Measurements from ENCODE around the gene HOXA7. TPM values are rescaled to one million over a fixed set of nuclear protein-coding genes. Genes with fewer than 3 reads are reported as not detected.
A peak's percentile ranks its signal among the peaks of the same experiment; 100 is the strongest.

Gene HOXA7
- total and polyA plus RNA-seq, 4 experiments from 2014 or later: not detected

DNA sequence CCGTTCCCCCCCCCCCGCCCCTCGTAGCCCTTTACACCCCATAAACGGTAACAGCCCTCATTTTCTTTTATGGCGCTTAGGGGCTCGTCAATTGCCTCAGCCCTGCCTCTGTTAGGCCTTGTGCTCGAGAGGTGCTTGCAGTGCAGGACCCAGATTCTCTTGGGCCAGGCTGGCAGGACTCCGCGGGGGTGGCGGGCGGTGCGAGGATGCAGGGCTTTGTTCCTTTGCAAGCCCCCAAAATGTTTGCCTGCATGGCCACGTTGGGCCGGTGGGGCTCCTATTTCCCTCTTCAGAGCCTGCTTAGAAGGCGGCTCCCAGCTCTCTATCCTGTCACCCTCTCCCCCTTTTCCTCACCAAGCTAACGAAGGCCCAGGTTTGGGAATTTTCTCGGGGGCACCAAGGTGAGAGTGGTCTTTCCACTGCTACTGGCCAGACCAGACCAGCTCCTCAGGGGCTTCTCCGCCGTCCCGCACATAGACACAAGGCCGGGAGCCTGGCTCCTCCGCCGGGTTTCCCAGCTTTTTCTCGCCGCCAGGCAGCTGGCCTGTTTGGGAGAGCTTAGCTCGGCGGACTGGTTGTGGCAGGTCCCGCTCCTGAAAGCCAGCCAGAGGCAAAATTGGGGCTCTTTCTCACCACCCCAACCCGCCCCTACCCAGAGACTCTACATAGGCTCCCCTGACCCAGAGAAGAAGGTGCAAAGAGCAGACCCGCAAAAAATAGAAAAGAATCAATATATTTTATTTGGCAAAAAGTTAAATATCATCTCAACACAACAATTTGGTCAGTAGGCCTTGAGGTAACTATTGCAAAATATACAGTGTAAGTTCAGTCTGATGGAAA, 5.5 kb upstream of the HOXA7 start:
- intact Hi-C loops (cut with micrococcal nuclease): loop anchor here (1.0 to 10.0 kb wide), 12 partner anchors 11 to 1310 kb away; partner anchors contain the start of genes HOXA1 and SNX10
- Mint-ChIP-seq H3K27ac (peak overlapping the region in 1 of 7 donors; percentile 23), H3K36me3 (peaks cover 0 to 3% of the 10 kb centered on the region in 2 donors), H3K9me3 (peaks cover 0 to 43% (median 2%) of the 10 kb centered on the region in 8 donors), H3K4me1 (peaks cover 16 to 48% (median 27%) of the 10 kb centered on the region in 4 donors), H3K4me3 (peak overlapping the region in 1 of 8 donors; percentile 15), H3K27me3 (peaks cover 53 to 69% of the 10 kb centered on the region in 2 donors)
- no peaks in the 10 kb centered on the region for H3K36me3 ChIP-seq (ENCODE audit: insufficient read depth, low read length)
- no peak for DNase-seq
- no peak overlapping the region for H3K27ac ChIP-seq (ENCODE audit: low read depth, low read length)
- POLR2A ChIA-PET (ENCODE audit: partially characterized antibody): interaction anchor here (0.5 to 1.7 kb wide), 3 partner anchors 11 to 785 kb away, joined by 3 to 6 read pairs (median 6); partner anchors contain the start of gene HOXA10
- peaks cover 40% of the 10 kb centered on the region for H3K4me1 ChIP-seq (ENCODE audit: insufficient read depth, low read length)
- H3K4me3 ChIP-seq (ENCODE audit: low read length in 2 of 2): no peak overlapping the region
- H3K9me3 ChIP-seq (ENCODE audit: control insufficient read depth in 1 of 2, low read length in 2 of 2): no peaks in the 10 kb centered on the region
- peaks cover 83% of the 10 kb centered on the region for H3K27me3 ChIP-seq (ENCODE audit: insufficient read depth, low read length)
- CTCF ChIA-PET (ENCODE audit: partially characterized antibody): interaction anchor here (0.8 to 3.6 kb wide), 21 partner anchors 8 to 1310 kb away, joined by 3 to 66 read pairs (median 6); partner anchors contain the start of genes HOXA3 and HOXA5

DNA sequence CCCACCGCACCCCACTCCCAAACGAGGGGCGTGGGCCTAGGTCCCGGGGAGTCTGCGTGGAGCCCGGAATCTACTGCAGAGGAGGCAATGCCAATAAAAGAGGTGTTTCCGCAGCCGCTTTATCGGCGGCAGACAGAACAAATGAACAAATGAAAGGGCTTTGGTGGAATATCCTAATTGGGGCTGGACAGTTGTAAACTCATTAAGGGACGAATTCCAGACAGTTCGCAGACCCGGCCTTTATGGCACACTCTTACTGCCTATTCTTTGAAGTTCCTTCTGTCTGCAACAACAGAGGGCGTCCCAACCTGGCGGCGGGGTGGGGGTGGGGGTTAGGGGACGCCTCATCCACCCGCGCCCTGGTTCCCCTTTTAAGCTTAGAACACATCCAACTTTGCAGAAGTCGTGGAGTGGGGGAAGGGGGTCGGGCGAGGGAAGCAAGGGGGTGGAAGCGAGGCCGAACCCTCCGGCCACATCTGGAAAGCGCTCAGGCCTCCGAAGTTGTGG, 4.8 kb upstream of the HOXA7 start:
- H3K27me3 Mint-ChIP-seq: peaks cover 53 to 67% of the 10 kb centered on the region in 2 donors
- H3K4me3 Mint-ChIP-seq: peak overlapping the region; percentile 77 to 87 (median 80)
- no peaks in the 10 kb centered on the region for H3K9me3 ChIP-seq (ENCODE audit: control insufficient read depth in 1 of 2, low read length in 2 of 2)
- H3K9me3 Mint-ChIP-seq: peaks cover 0 to 42% (median 1%) of the 10 kb centered on the region in 8 donors
- no peak for DNase-seq
- H3K27ac ChIP-seq (ENCODE audit: low read depth, low read length): no peak overlapping the region
- intact Hi-C loops (cut with micrococcal nuclease): loop anchor here (1.0 to 10.0 kb wide), 12 partner anchors 10 to 1309 kb away; partner anchors contain the start of genes HOXA1 and SNX10
- ChIA-PET POLR2A (ENCODE audit: partially characterized antibody) (interaction anchor here (1.2 to 1.7 kb wide), 2 partner anchors 12 to 478 kb away, joined by 6 read pairs; partner anchors contain the start of gene HOXA10), CTCF (ENCODE audit: partially characterized antibody) (interaction anchor here (0.7 to 3.6 kb wide), 33 partner anchors 9 to 1316 kb away, joined by 3 to 66 read pairs (median 5); partner anchors contain the start of genes HOXA10 and HOXA3)
- H3K27me3 ChIP-seq (ENCODE audit: insufficient read depth, low read length): peaks cover 80% of the 10 kb centered on the region
- peaks cover 0 to 3% of the 10 kb centered on the region in 2 donors for H3K36me3 Mint-ChIP-seq
- H3K27ac Mint-ChIP-seq: peak overlapping the region in 1 of 7 donors; percentile 88
- peak overlapping the region; percentile 61 to 79 for H3K4me3 ChIP-seq (ENCODE audit: low read length in 2 of 2)
- H3K36me3 ChIP-seq (ENCODE audit: insufficient read depth, low read length): no peaks in the 10 kb centered on the region
- peaks cover 18 to 51% (median 30%) of the 10 kb centered on the region in 4 donors for H3K4me1 Mint-ChIP-seq
- H3K4me1 ChIP-seq (ENCODE audit: insufficient read depth, low read length): peaks cover 38% of the 10 kb centered on the region

DNA sequence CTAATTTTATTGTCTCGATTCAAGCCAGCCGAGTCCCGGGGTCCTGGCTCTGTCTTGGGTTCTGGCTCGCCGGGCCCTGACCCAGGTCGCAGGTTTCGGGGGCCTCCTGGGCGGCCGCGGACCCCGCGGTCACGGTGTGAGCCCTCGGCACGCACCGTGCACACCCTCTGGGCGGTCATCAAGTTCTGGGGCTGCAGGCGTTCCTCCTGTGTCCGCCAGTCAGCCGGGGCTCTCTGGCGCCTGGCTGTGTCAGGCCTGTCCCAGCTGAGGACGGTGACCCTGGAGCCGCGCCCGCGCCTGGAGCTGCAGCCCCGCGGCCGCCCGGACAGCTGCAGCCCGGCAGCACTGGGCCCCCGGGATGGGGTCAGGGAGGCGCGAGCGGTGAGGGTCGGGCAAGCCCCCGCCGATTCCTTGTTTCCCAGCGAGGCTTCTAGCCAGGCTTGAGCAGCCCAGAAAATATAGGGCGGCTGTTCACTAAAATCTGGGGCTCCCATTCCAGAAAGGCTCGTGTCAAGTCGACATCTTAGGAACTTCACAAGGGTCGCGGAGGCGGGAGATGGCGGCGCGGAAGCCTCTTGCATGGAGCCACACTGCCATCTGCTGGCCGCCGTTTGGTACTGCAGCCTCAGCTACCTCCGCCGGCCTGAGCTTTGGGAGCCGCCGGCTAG, 4.2 kb upstream of the HOXA7 start:
- H3K27ac ChIP-seq (ENCODE audit: low read depth, low read length): no peak overlapping the region
- no peaks in the 10 kb centered on the region for H3K9me3 ChIP-seq (ENCODE audit: control insufficient read depth in 1 of 2, low read length in 2 of 2)
- H3K4me3 ChIP-seq (ENCODE audit: low read length in 2 of 2): peak overlapping the region; percentile 61 to 79
- ChIA-PET CTCF (ENCODE audit: partially characterized antibody) (interaction anchor here (0.7 to 3.6 kb wide), 33 partner anchors 9 to 1316 kb away, joined by 3 to 66 read pairs (median 5); partner anchors contain the start of genes HOXA10 and HOXA3), POLR2A (ENCODE audit: partially characterized antibody) (interaction anchor here (1.2 to 1.7 kb wide), 2 partner anchors 13 to 478 kb away, joined by 6 read pairs; partner anchors contain the start of gene HOXA10)
- Mint-ChIP-seq H3K4me3 (peak overlapping the region; percentile 77 to 87 (median 81)), H3K27ac (peak overlapping the region in 1 of 7 donors; percentile 88), H3K9me3 (peaks cover 0 to 44% (median under 1%) of the 10 kb centered on the region in 8 donors), H3K27me3 (peaks cover 51 to 68% of the 10 kb centered on the region in 2 donors), H3K4me1 (peaks cover 18 to 52% (median 30%) of the 10 kb centered on the region in 4 donors), H3K36me3 (peaks cover 0 to 3% of the 10 kb centered on the region in 2 donors)
- DNase-seq: peak; percentile 77 to 84 (median 78)
- peaks cover 80% of the 10 kb centered on the region for H3K27me3 ChIP-seq (ENCODE audit: insufficient read depth, low read length)
- intact Hi-C loops (cut with micrococcal nuclease): loop anchor here (1.0 to 10.0 kb wide), 12 partner anchors 9 to 1308 kb away; partner anchors contain the start of genes HOXA1 and SNX10
- no peaks in the 10 kb centered on the region for H3K36me3 ChIP-seq (ENCODE audit: insufficient read depth, low read length)
- H3K4me1 ChIP-seq (ENCODE audit: insufficient read depth, low read length): peaks cover 38% of the 10 kb centered on the region

DNA sequence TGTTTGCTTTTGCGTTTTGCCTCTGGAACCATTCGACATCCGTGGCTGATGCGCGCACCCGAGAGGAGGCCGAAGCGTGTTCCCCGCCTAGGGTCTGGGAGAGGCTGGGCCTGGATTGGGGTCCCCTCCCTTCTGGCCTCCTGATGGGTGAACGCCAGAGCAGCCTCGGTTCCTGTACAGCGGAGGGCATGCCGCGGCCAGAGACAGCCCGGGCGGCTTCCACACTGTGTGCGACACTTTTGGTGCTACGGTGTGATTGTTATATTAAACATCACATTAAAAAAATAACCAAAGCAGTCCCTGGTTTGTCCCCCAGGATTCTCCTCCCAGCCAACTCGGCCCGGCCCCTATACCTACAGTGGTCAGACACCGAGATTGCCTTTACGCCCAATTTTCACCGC, 3.7 kb upstream of the HOXA7 start:
- Mint-ChIP-seq H3K27me3 (peaks cover 54 to 70% of the 10 kb centered on the region in 2 donors), H3K27ac (peak overlapping the region in 1 of 7 donors; percentile 88), H3K4me3 (peak overlapping the region; percentile 62 to 84 (median 78)), H3K4me1 (peaks cover 20 to 54% (median 31%) of the 10 kb centered on the region in 4 donors), H3K36me3 (peaks cover 0 to 3% of the 10 kb centered on the region in 2 donors), H3K9me3 (peaks cover 0 to 44% (median 0%) of the 10 kb centered on the region in 8 donors)
- intact Hi-C loops (cut with micrococcal nuclease): loop anchor here (2.0 to 10.0 kb wide), 7 partner anchors 63 to 1308 kb away; partner anchors contain the start of genes HOXA1 and SNX10
- Histone ChIP-seq H3K4me1 (ENCODE audit: insufficient read depth, low read length) (peaks cover 38% of the 10 kb centered on the region), H3K27ac (ENCODE audit: low read depth, low read length) (no peak overlapping the region), H3K36me3 (ENCODE audit: insufficient read depth, low read length) (no peaks in the 10 kb centered on the region), H3K9me3 (ENCODE audit: control insufficient read depth in 1 of 2, low read length in 2 of 2) (no peaks in the 10 kb centered on the region), H3K4me3 (ENCODE audit: low read length in 2 of 2) (peak overlapping the region in 1 of 2 donors; percentile 79), H3K27me3 (ENCODE audit: insufficient read depth, low read length) (peaks cover 80% of the 10 kb centered on the region)
- CTCF ChIA-PET (ENCODE audit: partially characterized antibody): interaction anchor here (1.1 to 3.6 kb wide), 21 partner anchors 9 to 1267 kb away, joined by 3 to 66 read pairs (median 6); partner anchors contain the start of genes HOXA10 and HOXA3
- POLR2A ChIA-PET (ENCODE audit: partially characterized antibody): interaction anchor here (1.2 to 1.7 kb wide), 3 partner anchors 13 to 477 kb away, joined by 3 to 6 read pairs (median 3); no protein-coding TSS in a partner anchor
- DNase-seq: peak in 1 of 5 donors; percentile 40

DNA sequence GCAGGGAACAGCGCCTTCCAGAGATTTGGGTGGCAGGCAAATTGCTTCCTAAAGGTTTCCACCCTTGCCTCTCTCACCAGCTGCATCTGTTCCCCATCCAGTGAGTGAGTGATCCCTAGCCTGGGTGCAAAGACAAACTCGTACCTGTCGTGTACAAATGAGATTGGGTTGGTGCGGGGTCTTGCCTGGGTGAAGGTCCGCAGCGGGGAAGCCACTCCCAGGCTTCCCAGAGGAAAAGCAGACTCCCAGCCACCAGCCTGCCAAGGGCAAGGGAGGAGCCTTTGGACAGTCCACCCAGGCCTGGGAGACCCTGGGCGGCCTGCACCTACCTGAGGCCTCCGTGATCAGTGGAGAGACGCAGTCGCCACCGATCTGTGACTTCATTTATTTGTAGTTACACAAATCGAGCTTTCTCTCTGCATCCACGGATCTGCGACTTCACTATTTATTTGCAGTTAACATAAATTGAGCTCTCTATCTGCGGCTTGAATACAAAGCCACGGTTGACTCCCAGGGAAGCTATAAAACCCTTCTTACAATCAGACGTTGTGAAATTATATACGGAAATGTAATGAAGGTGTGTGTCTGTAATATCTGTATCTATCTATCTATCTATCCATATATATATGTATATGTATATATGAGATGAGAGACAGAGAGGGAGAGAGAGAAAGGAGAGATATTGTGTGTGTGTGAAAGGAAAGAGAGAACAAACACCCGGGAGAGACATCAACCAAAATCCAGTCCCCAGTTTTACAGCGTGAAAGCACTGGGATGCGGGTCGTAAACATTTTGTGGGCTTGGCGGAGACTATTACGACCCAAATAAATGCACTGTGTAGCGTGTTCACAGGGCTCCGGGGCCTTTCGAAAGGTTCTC, 3.0 kb upstream of the HOXA7 start:
- Mint-ChIP-seq H3K27ac (peak overlapping the region in 1 of 7 donors; percentile 88), H3K9me3 (peaks cover 0 to 42% (median 0%) of the 10 kb centered on the region in 8 donors), H3K36me3 (peaks cover 0 to 3% of the 10 kb centered on the region in 2 donors), H3K4me1 (peaks cover 23 to 56% (median 33%) of the 10 kb centered on the region in 4 donors), H3K27me3 (peaks cover 60 to 73% of the 10 kb centered on the region in 2 donors), H3K4me3 (peak overlapping the region; percentile 62 to 84 (median 78))
- Histone ChIP-seq H3K4me1 (ENCODE audit: insufficient read depth, low read length) (peaks cover 38% of the 10 kb centered on the region), H3K9me3 (ENCODE audit: control insufficient read depth in 1 of 2, low read length in 2 of 2) (no peaks in the 10 kb centered on the region), H3K27me3 (ENCODE audit: insufficient read depth, low read length) (peaks cover 81% of the 10 kb centered on the region), H3K27ac (ENCODE audit: low read depth, low read length) (no peak overlapping the region), H3K4me3 (ENCODE audit: low read length in 2 of 2) (no peak overlapping the region), H3K36me3 (ENCODE audit: insufficient read depth, low read length) (no peaks in the 10 kb centered on the region)
- CTCF ChIA-PET (ENCODE audit: partially characterized antibody): interaction anchor here (0.7 to 1.7 kb wide), 12 partner anchors 9 to 1265 kb away, joined by 3 to 22 read pairs (median 4); partner anchors contain the start of gene HOXA6
- POLR2A ChIA-PET (ENCODE audit: partially characterized antibody): interaction anchor here (1.2 to 1.3 kb wide), 2 partner anchors 13 to 476 kb away, joined by 3 read pairs; no protein-coding TSS in a partner anchor
- intact Hi-C loops (cut with micrococcal nuclease): loop anchor here (2.0 to 10.0 kb wide), 7 partner anchors 62 to 1307 kb away; partner anchors contain the start of genes HOXA1 and SNX10
- DNase-seq: no peak

Measured in CD4-positive, alpha-beta memory T cell (primary cell).